GM19468 (cell line): Measurements from ENCODE around the gene PSEN1.

ENCODE experiments used
- ATAC-seq: cut with Tn5 transposase; IDR thresholded peaks from one replicate; pipeline ENCODE4 v1.9.1; 2021; ENCODE audit warnings: mild to moderate bottlenecking, moderate library complexity, moderate number of reproducible peaks; ENCODE audit not compliant: unreplicated experiment; ENCODE audit errors: extremely low read depth

PSEN1 gene

GRCh38 chr14:73211251-73212040, 75.1 kb downstream of the PSEN1 start:
- no peak for ATAC-seq

GRCh38 chr14:73216030-73216429, 79.7 kb downstream of the PSEN1 start:
- ATAC-seq, result no peak

GRCh38 chr14:73217411-73217810, 81.1 kb downstream of the PSEN1 start:
- no peak for ATAC-seq

- no peak for ATAC-seq
Measured at GRCh38 chr14:73220061-73220460, 83.8 kb downstream of the PSEN1 start.

GRCh38 chr14:73220634-73221033, 84.3 kb downstream of the PSEN1 start:
- ATAC-seq, result no peak

- ATAC-seq, result no peak
Measured at GRCh38 chr14:73221945-73222344, 85.6 kb downstream of the PSEN1 start.

GRCh38 chr14:73223049-73223448, 86.7 kb downstream of the PSEN1 start:
- no peak for ATAC-seq

- ATAC-seq, result no peak
Measured at GRCh38 chr14:73225496-73225895, 89.2 kb downstream of the PSEN1 start.

GRCh38 chr14:73227812-73228781, 91.8 kb downstream of the PSEN1 start:
- ATAC-seq, result no peak

- ATAC-seq, result no peak
Measured at GRCh38 chr14:73230051-73230450, 93.7 kb downstream of the PSEN1 start.

- ATAC-seq, result no peak
Measured at GRCh38 chr14:73231981-73232851, 95.9 kb downstream of the PSEN1 start.

- no peak for ATAC-seq
Measured at GRCh38 chr14:73232984-73233383, 96.7 kb downstream of the PSEN1 start.

GRCh38 chr14:73233564-73233963, 97.3 kb downstream of the PSEN1 start:
- no peak for ATAC-seq

- no peak for ATAC-seq
Measured at GRCh38 chr14:73234029-73234428, 97.7 kb downstream of the PSEN1 start.

GRCh38 chr14:73234586-73235394, 98.5 kb downstream of the PSEN1 start:
- ATAC-seq, result no peak

- ATAC-seq, result no peak
Measured at GRCh38 chr14:73235531-73236155, 99.3 kb downstream of the PSEN1 start.

- no peak for ATAC-seq
Measured at GRCh38 chr14:73236157-73236556, 99.8 kb downstream of the PSEN1 start.

- ATAC-seq, result no peak
Measured at GRCh38 chr14:73236752-73237218, 100.5 kb downstream of the PSEN1 start.
